GM19455 (cell line): ENCODE data around the gene KCNMA1.

Source experiments
- ATAC-seq: cut with Tn5 transposase; IDR thresholded peaks from one replicate; pipeline ENCODE4 v1.9.1; 2021; ENCODE audit not compliant: unreplicated experiment

The KCNMA1 gene

GRCh38 chr10:77635402-77636227 is 2.0 kb downstream of the KCNMA1 start:
- no peak for ATAC-seq

DNA sequence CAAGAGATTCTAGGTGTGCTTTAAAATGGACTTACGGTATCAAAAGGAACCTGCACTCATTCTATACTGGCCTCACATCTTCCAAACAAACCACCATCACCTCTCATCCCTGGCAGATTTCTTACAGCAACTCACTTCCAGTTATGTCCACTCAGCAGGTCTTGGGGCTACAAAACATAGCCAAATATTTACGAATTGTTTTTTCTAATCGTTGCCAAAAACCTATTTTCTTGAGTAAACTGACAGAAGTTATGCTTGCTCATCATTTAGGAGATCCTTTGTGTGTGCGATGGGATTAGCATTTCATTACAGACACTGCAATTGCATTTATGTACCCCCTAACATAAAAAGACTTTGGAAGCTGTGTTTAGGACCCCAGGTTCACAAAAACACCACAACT is 2.7 kb downstream of the KCNMA1 start:
- no peak for ATAC-seq

GRCh38 chr10:77633376-77633775 is 4.2 kb downstream of the KCNMA1 start:
- ATAC-seq: no peak

- ATAC-seq: no peak
These were observed 6.4 kb downstream of the KCNMA1 start for GRCh38 chr10:77631241-77631640.

- no peak for ATAC-seq
These were observed 7.1 kb downstream of the KCNMA1 start for GRCh38 chr10:77630507-77630848.

- no peak for ATAC-seq
These were observed 7.7 kb downstream of the KCNMA1 start for GRCh38 chr10:77629775-77630506.

GRCh38 chr10:77628906-77629730 is 8.5 kb downstream of the KCNMA1 start:
- ATAC-seq: no peak

- no peak for ATAC-seq
These were observed 11.2 kb downstream of the KCNMA1 start for GRCh38 chr10:77626266-77626935.

- ATAC-seq: no peak
These were observed 12.2 kb downstream of the KCNMA1 start for GRCh38 chr10:77625379-77625778.

DNA sequence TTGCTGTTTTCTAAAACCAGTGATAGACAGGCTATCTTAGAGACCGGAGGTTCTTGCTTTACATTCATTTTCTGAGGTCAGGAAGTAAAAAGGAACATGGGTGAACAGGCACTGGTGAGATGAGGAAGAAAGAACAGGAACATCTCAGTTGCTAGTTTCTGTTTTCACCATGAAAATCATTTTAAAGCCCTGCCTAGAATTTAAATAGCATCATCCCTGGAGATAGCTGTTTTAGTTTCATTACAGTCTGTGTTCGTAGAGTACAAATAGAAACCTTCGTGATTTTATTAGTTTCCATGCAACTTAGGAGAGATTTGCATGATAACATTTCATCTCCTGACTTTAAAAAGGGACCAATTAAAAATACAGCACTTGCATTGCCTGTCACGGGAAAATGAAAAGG is 14.7 kb downstream of the KCNMA1 start:
- no peak for ATAC-seq

GRCh38 chr10:77620731-77621130 is 16.9 kb downstream of the KCNMA1 start:
- no peak for ATAC-seq

DNA sequence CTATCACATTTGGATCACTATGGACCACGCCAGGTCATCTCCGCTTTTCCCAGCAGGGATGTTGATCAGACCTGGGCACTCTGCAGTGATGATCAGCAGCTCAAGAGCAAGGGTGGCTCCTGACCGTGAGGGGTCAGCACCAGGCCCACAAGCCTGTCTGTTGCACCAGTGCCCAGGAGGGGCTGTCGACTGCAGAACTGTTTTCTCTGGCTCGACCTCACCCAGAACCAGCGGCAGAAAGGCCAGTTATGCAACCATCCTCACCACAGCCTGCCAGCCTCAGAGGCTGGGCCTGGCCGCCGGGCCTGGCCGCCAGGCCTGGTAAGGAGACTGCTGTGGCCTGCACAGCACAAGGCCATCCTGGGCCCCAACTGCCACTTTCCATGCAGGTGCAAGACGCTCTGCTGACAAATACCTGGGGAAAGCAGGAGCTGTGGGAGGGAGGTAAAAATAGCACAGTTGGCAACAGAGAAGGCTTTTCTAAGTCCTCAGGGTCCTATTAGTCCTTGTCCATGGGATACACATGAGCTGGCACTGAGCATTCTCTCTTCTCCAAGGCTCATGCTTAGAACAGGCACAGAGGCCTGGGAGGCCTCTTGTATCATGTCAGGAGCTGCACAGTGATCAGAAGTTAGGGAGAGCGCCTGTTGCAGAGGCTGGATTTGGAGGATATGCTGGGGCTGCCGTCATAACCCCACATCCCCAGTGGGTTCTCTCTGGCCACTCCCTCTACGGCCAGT is 17.5 kb downstream of the KCNMA1 start:
- ATAC-seq: no peak

DNA sequence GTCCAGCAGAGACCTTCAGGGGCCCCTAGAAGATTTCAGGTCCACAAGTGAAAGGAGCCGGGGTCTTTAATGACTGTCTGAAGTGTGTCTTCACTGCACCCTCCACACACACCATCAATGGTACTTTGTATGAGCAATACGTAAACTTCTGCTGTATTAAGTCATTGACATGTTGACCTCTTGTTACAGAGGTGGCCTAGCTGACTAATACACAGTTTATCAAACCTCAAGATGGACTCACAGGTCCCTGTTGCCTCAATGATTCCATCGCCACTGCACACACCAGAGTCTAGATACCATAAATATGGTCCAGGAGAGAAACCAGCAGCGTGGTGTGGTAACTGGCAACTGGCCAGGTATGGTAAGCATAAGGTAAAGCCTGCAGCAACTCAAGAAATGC is 19.5 kb downstream of the KCNMA1 start:
- no peak for ATAC-seq

- ATAC-seq: no peak
These were observed 20.8 kb downstream of the KCNMA1 start for GRCh38 chr10:77616766-77617165.

DNA sequence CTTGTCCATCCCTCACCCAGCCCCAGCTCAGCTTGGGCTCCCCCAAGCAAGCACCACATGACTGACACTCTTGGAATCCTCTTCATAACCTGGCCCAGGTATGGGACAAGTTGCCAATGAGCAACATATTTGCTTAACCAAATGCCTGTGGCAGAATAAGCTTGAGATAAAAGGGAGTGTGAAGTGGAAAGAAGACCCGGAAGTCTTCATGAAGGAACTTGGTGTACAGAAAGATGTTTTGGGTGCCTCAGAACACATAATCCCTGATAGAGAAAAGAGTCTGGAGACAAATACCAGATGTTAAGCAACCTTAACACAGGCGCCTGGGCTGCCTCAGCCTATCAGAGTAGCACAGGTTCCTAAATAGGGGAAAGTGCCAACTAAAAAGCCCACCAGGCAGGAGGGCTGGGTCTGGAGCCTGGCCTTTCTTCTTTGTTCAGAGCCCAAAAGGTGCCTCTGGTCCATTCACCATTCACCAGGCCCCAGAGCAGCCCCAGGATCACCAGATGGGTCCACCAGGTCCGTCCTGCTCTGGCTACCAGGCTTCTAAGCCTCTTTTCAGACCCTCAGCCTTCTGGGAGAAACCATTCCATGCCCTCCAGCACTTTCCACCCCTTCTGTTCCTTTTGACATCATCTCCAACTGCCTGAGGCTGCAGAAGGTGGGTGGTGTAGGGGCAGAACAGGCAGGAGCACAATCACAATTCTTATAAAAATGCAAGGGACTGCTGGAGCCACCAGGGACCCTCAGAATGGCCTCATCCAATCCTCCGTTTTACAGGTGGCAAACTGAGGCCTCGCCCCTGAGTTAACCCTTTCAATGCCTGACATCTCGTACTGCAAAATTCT is 22.6 kb downstream of the KCNMA1 start:
- ATAC-seq: no peak

GRCh38 chr10:77613476-77614130 is 24.0 kb downstream of the KCNMA1 start:
- ATAC-seq: no peak

GRCh38 chr10:77611670-77612069 is 25.9 kb downstream of the KCNMA1 start:
- no peak for ATAC-seq

DNA sequence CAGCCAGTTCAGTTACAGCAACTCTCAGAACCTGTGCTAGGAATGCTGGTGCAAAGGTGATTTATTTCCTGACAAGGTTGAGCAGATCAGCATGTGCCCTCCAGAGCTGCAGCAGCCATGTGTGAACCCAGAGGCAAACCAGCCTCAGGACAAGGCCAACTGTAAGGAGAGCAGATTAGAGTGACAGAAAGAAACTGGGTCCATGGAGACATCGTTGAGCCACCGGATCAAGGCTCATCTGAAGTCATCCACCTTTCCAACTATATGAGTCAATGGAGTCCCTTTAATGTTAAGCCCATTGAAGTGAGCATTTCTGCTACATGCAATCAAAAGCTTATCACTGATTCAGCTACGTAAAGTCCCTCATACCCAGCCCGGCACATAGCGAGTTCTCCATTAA is 26.4 kb downstream of the KCNMA1 start:
- no peak for ATAC-seq

DNA sequence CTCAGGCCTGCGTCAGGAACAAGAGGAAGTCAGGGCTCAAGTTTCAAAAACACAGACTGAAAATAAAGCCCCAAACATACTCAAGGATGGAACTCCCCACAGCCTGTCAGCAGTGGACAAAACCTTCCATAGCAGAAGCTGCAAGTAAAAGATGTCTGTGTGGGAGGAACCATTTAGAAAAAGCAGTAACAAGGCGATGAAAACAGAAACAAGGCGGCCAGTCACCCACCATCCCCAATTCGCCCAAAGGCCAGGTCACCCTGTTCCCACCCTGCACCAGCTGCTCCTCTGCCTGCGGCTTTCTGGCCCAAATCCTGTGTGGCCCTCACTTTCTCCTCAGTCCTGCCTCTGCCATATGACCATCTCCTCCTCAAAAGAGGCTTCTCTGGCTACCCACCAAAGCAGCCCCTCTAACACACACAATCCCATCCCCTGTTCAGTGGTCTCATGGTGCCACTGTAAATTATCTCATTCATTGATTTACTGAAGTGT is 27.8 kb downstream of the KCNMA1 start:
- no peak for ATAC-seq
